ENCODE results near the gene APOA1.

Gene APOA1

GRCh38 chr11:116837231-116838091 lies at the start of gene APOA1:
Gene APOA1 (minus strand): TSS chr11:116837622. CDS start chr11:116837387, 235 bp downstream.
- TF ChIP-seq GATA3 (IDR thresholded peaks at IDR 0.05; ENCODE audit: low read depth, low read length) (no peak), GATA2 (IDR thresholded peaks at IDR 0.05; ENCODE audit: low read depth, low read length) (no peak)

GRCh38 chr11:116885951-116886655 lies 48.7 kb upstream of the APOA1 start:
- TF ChIP-seq GATA2 (IDR thresholded peaks at IDR 0.05; ENCODE audit: low read depth, low read length) (no peak), GATA3 (IDR thresholded peaks at IDR 0.05; ENCODE audit: low read depth, low read length) (no peak)

- TF ChIP-seq GATA2 (IDR thresholded peaks at IDR 0.05; ENCODE audit: low read depth, low read length) = no peak
- TF ChIP-seq GATA3 (IDR thresholded peaks at IDR 0.05; ENCODE audit: low read depth, low read length) = no peak
These were observed 45.0 kb upstream of the APOA1 start for GRCh38 chr11:116882386-116882785.

DNA sequence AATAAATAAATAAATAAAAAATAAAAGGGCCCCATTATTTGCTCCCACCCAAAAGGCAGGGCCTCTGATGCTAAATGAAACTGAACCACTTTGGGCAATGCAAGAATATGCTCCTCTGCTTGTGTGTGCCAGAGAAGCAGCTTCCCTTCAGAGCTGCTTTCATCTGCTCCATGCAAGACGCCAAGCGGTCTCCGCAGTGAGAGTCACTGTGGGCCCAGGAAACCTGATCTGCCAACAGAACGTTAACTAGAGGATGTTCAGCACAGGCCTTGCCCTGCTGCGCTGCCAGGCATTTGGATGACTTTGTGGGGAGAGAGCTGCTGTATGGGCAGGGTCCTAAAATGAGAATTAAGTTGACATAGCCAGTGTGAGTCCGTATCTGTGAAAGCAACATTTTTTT lies 43.7 kb upstream of the APOA1 start:
- TF ChIP-seq GATA3 (IDR thresholded peaks at IDR 0.05; ENCODE audit: low read depth, low read length) = no peak
- TF ChIP-seq GATA2 (IDR thresholded peaks at IDR 0.05; ENCODE audit: low read depth, low read length) = no peak

DNA sequence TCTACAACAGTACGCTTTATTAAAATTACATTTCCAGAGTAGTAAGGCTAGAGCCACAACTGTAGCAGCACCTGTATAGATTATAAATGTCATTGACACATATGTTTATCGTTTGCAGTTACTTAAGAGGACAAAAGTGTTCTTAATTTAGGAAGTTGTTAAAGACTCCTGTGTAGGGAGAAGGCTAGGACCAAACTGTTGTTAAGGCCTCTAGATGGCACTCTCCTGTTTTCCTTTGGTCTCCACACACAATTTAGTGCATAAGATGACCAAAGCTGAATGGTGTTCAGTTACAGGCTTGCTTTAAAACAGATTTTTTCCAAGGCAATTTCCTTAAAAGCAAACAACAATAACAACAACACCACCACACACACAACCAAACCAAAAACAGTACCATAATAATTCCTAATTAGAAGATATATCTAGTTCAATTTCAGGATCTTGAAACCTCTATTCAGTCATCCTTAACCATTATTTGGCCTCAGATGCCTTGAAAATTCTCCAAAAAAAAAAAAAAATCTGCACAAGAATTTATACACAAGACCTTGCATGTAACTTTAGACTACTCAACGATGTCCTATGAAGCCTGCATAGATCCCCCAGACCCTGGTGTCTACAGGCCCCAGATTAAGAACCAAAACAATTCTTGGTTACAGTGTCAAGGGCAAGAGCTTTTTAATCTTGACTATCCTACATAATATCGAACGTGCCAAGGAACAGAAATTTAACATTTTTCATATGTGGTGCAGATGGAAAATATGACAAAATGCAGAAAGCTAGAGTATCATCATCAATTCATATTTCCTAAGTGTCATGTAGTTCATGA lies 42.6 kb upstream of the APOA1 start:
- TF ChIP-seq GATA2 (IDR thresholded peaks at IDR 0.05; ENCODE audit: low read depth, low read length) = no peak
- no peak for TF ChIP-seq GATA3 (IDR thresholded peaks at IDR 0.05; ENCODE audit: low read depth, low read length)

GRCh38 chr11:116876656-116877055 lies 39.2 kb upstream of the APOA1 start:
- TF ChIP-seq GATA3 (IDR thresholded peaks at IDR 0.05; ENCODE audit: low read depth, low read length) (no peak), GATA2 (IDR thresholded peaks at IDR 0.05; ENCODE audit: low read depth, low read length) (no peak)

DNA sequence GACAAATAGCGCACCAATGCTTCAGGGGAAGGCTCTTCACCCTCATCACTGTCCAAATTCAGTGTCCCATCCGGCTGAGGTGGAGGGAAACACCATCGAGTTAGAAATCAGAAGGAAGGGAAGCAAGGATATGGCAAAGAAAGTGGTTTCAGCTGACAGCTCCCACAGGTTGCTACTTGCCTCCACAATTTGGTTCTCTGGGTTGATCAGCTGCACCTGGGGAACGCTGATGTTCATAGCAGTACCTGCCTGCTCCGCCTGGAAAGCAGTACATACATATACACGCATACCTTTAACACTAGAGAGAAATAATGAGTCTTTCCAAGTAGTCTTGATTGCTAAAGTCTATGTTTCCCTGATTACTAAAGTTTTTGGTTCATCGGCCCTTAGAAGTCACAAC lies 37.8 kb upstream of the APOA1 start:
- TF ChIP-seq GATA3 (IDR thresholded peaks at IDR 0.05; ENCODE audit: low read depth, low read length) (no peak), GATA2 (IDR thresholded peaks at IDR 0.05; ENCODE audit: low read depth, low read length) (no peak)

- TF ChIP-seq GATA3 (IDR thresholded peaks at IDR 0.05; ENCODE audit: low read depth, low read length) (no peak), GATA2 (IDR thresholded peaks at IDR 0.05; ENCODE audit: low read depth, low read length) (no peak)
These were observed 36.8 kb upstream of the APOA1 start for GRCh38 chr11:116874251-116874650.

GRCh38 chr11:116873381-116873780 lies 36.0 kb upstream of the APOA1 start:
- TF ChIP-seq GATA2 (IDR thresholded peaks at IDR 0.05; ENCODE audit: low read depth, low read length) = no peak
- no peak for TF ChIP-seq GATA3 (IDR thresholded peaks at IDR 0.05; ENCODE audit: low read depth, low read length)

- TF ChIP-seq GATA2 (IDR thresholded peaks at IDR 0.05; ENCODE audit: low read depth, low read length) (no peak), GATA3 (IDR thresholded peaks at IDR 0.05; ENCODE audit: low read depth, low read length) (no peak)
These were observed 33.8 kb upstream of the APOA1 start for GRCh38 chr11:116871248-116871647.

GRCh38 chr11:116870054-116870453 lies 32.6 kb upstream of the APOA1 start:
- TF ChIP-seq GATA3 (IDR thresholded peaks at IDR 0.05; ENCODE audit: low read depth, low read length) = no peak
- TF ChIP-seq GATA2 (IDR thresholded peaks at IDR 0.05; ENCODE audit: low read depth, low read length) = no peak

GRCh38 chr11:116869610-116870009 lies 32.2 kb upstream of the APOA1 start:
- TF ChIP-seq GATA3 (IDR thresholded peaks at IDR 0.05; ENCODE audit: low read depth, low read length) (no peak), GATA2 (IDR thresholded peaks at IDR 0.05; ENCODE audit: low read depth, low read length) (no peak)

DNA sequence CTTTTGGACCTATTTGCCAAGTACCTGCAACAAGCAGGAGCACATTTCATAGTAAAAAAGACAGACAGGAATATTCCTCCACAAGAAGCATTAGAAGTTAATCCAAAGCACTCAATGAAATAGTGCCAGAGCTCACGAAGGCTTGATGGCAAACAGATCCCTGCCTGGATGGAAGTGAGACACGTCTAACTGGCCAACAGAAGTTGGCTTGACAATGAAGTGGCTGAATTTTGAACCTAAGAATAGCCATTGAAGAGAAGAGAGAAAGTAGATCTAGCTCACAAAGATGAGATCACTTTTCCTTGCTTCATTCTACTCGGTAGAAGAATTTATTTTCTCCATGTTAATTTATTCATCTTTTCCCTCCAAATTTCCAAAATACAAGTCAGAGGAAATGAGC lies 30.6 kb upstream of the APOA1 start:
- TF ChIP-seq GATA2 (IDR thresholded peaks at IDR 0.05; ENCODE audit: low read depth, low read length) (no peak), GATA3 (IDR thresholded peaks at IDR 0.05; ENCODE audit: low read depth, low read length) (no peak)

GRCh38 chr11:116867619-116868018 lies 30.2 kb upstream of the APOA1 start:
- TF ChIP-seq GATA3 (IDR thresholded peaks at IDR 0.05; ENCODE audit: low read depth, low read length) (no peak), GATA2 (IDR thresholded peaks at IDR 0.05; ENCODE audit: low read depth, low read length) (no peak)
